H1 (cell line): ENCODE results near the gene TRPV2. TPM values are rescaled to one million over a fixed set of nuclear protein-coding genes. Genes with fewer than 3 reads are reported as not detected.
"Not testable (repeated sequence)": the region's sequence is repeated elsewhere in the genome, so short reads cannot be mapped to it uniquely, and the experiment has no call there.

ENCODE experiments used
- CTCF ChIA-PET: fragments of 300-600 bp; sonication (Branson Sonifier 250); formaldehyde crosslinking; loops from one replicate; lab custom pipeline; 2021; ENCODE audit not compliant: partially characterized antibody; lab: Charles Lee
- POLR2A ChIA-PET: fragments of 300-600 bp; sonication (Branson Sonifier 250); formaldehyde crosslinking; loops from one replicate; lab custom pipeline; 2021; ENCODE audit warnings: inconsistent platforms; ENCODE audit not compliant: partially characterized antibody; lab: Charles Lee
- DNase-seq, 2 experiments: peaks; one replicate each; pipeline versions ENCODE4 v3.0.0 to v3.0.0-alpha.2; 2010 to 2022; ENCODE audit warnings: low spot score in 2 of 2, low read depth in 1 of 2, mixed read lengths in 1 of 2
- FAIRE-seq: peaks from 2 replicates; lab custom pipeline; 2011; peaks lifted over from hg19 to GRCh38; lab: Jason Lieb, UNC
- H2AFZ ChIP-seq: 2 replicates; pipeline ENCODE4 v1.8.1; 2012; ENCODE audit warnings: low read length, inconsistent platforms
- H2AK5ac ChIP-seq: 2 replicates; pipeline ENCODE4 v1.6.1; 2013; ENCODE audit warnings: low read depth, low read length
- H2BK120ac ChIP-seq: replicated peaks from 2 replicates; pipeline ENCODE3; 2013; ENCODE audit warnings: low read depth, low read length, inconsistent platforms
- H2BK12ac ChIP-seq: 2 replicates; pipeline ENCODE4 v1.6.1; 2013; ENCODE audit warnings: low read depth, low read length
- H2BK15ac ChIP-seq: 2 replicates; pipeline ENCODE4 v1.6.1; 2013; ENCODE audit warnings: low read length
- H2BK20ac ChIP-seq: 2 replicates; pipeline ENCODE4 v1.6.1; 2013; ENCODE audit warnings: low read length
- H2BK5ac ChIP-seq: 2 replicates; pipeline ENCODE4 v1.6.1; 2013; ENCODE audit warnings: low read depth, low read length
- H3K14ac ChIP-seq: 2 replicates; pipeline ENCODE4 v1.6.1; 2013; ENCODE audit warnings: inconsistent platforms; ENCODE audit not compliant: insufficient read length
- H3K18ac ChIP-seq: 2 replicates; pipeline ENCODE4 v1.6.1; 2013; ENCODE audit warnings: low read length; ENCODE audit errors: extremely low read depth
- H3K23ac ChIP-seq: 2 replicates; pipeline ENCODE4 v1.6.1; 2013; ENCODE audit warnings: inconsistent platforms; ENCODE audit not compliant: insufficient read length
- H3K23me2 ChIP-seq: 2 replicates; pipeline ENCODE4 v1.6.1; 2013; ENCODE audit warnings: low read depth, low read length
- H3K27ac ChIP-seq: 2 replicates; pipeline ENCODE4 v1.6.1; 2011; ENCODE audit warnings: low read depth, low read length, inconsistent platforms
- H3K27me3 ChIP-seq, 4 experiments: replicated peaks in 1 of 4; 1 replicate in 1 of 4; 2 replicates in 3 of 4; pipeline versions ENCODE4 v1.6.1 to v1.8.1; 2011 to 2013; ENCODE audit warnings: low read length in 3 of 4, mild to moderate bottlenecking in 3 of 4, inconsistent platforms in 2 of 4, mixed read lengths in 2 of 4, moderate library complexity in 1 of 4; ENCODE audit not compliant: control insufficient read depth in 3 of 4, insufficient read depth in 3 of 4; ENCODE audit errors: extremely low read depth in 1 of 4
- H3K36me3 ChIP-seq, 4 experiments: 2 replicates each; pipeline versions ENCODE4 v1.6.1 to v1.8.1; 2011 to 2013; ENCODE audit warnings: mild to moderate bottlenecking in 4 of 4, low read length in 3 of 4, moderate library complexity in 2 of 4, control low read depth in 1 of 4, inconsistent platforms in 1 of 4; ENCODE audit not compliant: insufficient read depth in 4 of 4, control insufficient read depth in 2 of 4
- H3K4ac ChIP-seq: replicated peaks from 2 replicates; pipeline ENCODE3; 2013; ENCODE audit warnings: low read length, low read depth, mixed read lengths, inconsistent platforms; ENCODE audit not compliant: insufficient read length
- H3K4me1 ChIP-seq, 4 experiments: replicated peaks in 1 of 4; 1 replicate in 1 of 4; 2 replicates in 3 of 4; pipeline versions ENCODE4 v1.6.1 to v1.8.1; 2011 to 2013; ENCODE audit warnings: low read length in 3 of 4, inconsistent platforms in 2 of 4, mixed read lengths in 1 of 4; ENCODE audit not compliant: insufficient read depth in 4 of 4, control insufficient read depth in 3 of 4
- H3K4me2 ChIP-seq, 2 experiments: 2 replicates each; pipeline versions ENCODE4 v1.6.1 to v1.8.1; 2011 to 2013; ENCODE audit warnings: low read depth in 2 of 2, low read length in 2 of 2, control low read depth in 1 of 2, inconsistent platforms in 1 of 2, mild to moderate bottlenecking in 1 of 2; ENCODE audit not compliant: insufficient read depth in 1 of 2
- H3K4me3 ChIP-seq, 4 experiments: fragments of 200-600, 300-600 bp in 1 of 4; sonication (generic), shearing (Covaris generic), sonication (Bioruptor Twin) in 1 of 4; 2 replicates each; pipeline versions ENCODE4 v1.5.1 to v1.8.1; 2011 to 2016; ENCODE audit warnings: low read length in 4 of 4, low read depth in 3 of 4, control low read depth in 2 of 4, inconsistent platforms in 2 of 4, mild to moderate bottlenecking in 2 of 4, mixed read lengths in 1 of 4, moderate library complexity in 1 of 4; ENCODE audit not compliant: insufficient read depth in 2 of 4; ENCODE audit errors: extremely low read depth in 1 of 4
- H3K56ac ChIP-seq: replicated peaks from 2 replicates; pipeline ENCODE3; 2013; ENCODE audit warnings: low read depth, mild to moderate bottlenecking, mixed read lengths, low read length, inconsistent platforms; ENCODE audit not compliant: insufficient read length
- H3K79me1 ChIP-seq: 2 replicates; pipeline ENCODE4 v1.6.1; 2013; ENCODE audit warnings: low read depth, low read length, control low read depth
- H3K79me2 ChIP-seq, 2 experiments: 2 replicates each; pipeline versions ENCODE4 v1.6.1 to v1.8.1; 2012 to 2013; ENCODE audit warnings: low read length in 2 of 2, mild to moderate bottlenecking in 2 of 2, inconsistent platforms in 1 of 2; ENCODE audit not compliant: insufficient read depth in 2 of 2, control insufficient read depth in 1 of 2
- H3K9ac ChIP-seq, 4 experiments: replicated peaks in 1 of 4; 1 replicate in 1 of 4; 2 replicates in 3 of 4; pipeline versions ENCODE4 v1.6.1 to v1.8.1; 2011 to 2013; ENCODE audit warnings: low read depth in 3 of 4, low read length in 3 of 4, control low read depth in 2 of 4, mild to moderate bottlenecking in 2 of 4, moderate library complexity in 2 of 4, inconsistent platforms in 1 of 4; ENCODE audit errors: extremely low read depth in 1 of 4
- H3K9me3 ChIP-seq, 2 experiments: 2 replicates each; pipeline versions ENCODE4 v1.6.1 to v1.8.1; 2012 to 2013; ENCODE audit warnings: mild to moderate bottlenecking in 2 of 2, moderate library complexity in 2 of 2, control low read depth in 1 of 2, inconsistent platforms in 1 of 2, low read depth in 1 of 2, low read length in 1 of 2, mixed read lengths in 1 of 2; ENCODE audit not compliant: insufficient read depth in 2 of 2
- H4K20me1 ChIP-seq, 2 experiments: replicated peaks in 1 of 2; 2 replicates each; pipeline versions ENCODE3 to v1.8.1; 2011 to 2013; ENCODE audit warnings: inconsistent platforms in 2 of 2, low read length in 2 of 2, mild to moderate bottlenecking in 1 of 2; ENCODE audit not compliant: insufficient read depth in 2 of 2, control insufficient read depth in 1 of 2
- H4K5ac ChIP-seq: 2 replicates; pipeline ENCODE4 v1.6.1; 2013; ENCODE audit warnings: low read length, low read depth, mixed read lengths, inconsistent platforms; ENCODE audit not compliant: insufficient read length
- H4K8ac ChIP-seq: 2 replicates; pipeline ENCODE4 v1.8.0; 2013; ENCODE audit warnings: mild to moderate bottlenecking, moderate library complexity, low read length, inconsistent platforms; ENCODE audit not compliant: insufficient read depth; ENCODE audit errors: extremely low read depth
- H4K91ac ChIP-seq: replicated peaks from 2 replicates; pipeline ENCODE3; 2013; ENCODE audit warnings: low read length, mixed read lengths, inconsistent platforms; ENCODE audit not compliant: insufficient read length
- WGBS, 2 experiments: shearing (Covaris generic) in 1 of 2; methylation state at CpG; one replicate each; pipeline versions ENCODE4 v1.1.6 to v1.1.7; 2013 to 2015; ENCODE audit warnings: low lambda C conversion rate in 2 of 2, mixed read lengths in 2 of 2, inconsistent platforms in 1 of 2, low coverage in 1 of 2, missing lambda C conversion rate in 1 of 2; ENCODE audit not compliant: insufficient replicate concordance in 2 of 2, insufficient coverage in 1 of 2, insufficient read length in 1 of 2; ENCODE audit errors: extremely low coverage in 1 of 2, missing lambda C conversion rate in 1 of 2; 5-methylcytosine and 5-hydroxymethylcytosine counted together
- polyA plus RNA-seq, 7 experiments: library from polyadenylated mRNA; depleted of rRNA in 3 of 7; stranded (reverse) in 5 of 7; unstranded in 2 of 7; fragments of >200 nt in 5 of 7; fragments of 200-250 nt in 2 of 7; gene quantifications; 1 replicate in 5 of 7; 2 replicates in 1 of 7; 4 replicates in 1 of 7; pipeline versions ENCODE4 v1.2.1 to v1.2.3, GENCODE V29; 2011 to 2013; ENCODE audit warnings: missing spikeins in 2 of 7, mixed read lengths in 2 of 7
- total RNA-seq: library from RNA; stranded (reverse); fragmentation: NEBNext Ultra II Directional; extraction: Animal tissue kit (Norgen Biotek cat#: 25700); gene quantifications from 2 replicates; pipeline ENCODE4 v1.2.1, GENCODE V29; 2021
- TF ChIP-seq, protein P1 (sequence below): IDR thresholded peaks from 2 replicates; pipeline ENCODE4 v1.6.1; 2011; ENCODE audit warnings: low read length, improper control_type of control experiment

TRPV2 gene
- total and polyA plus RNA-seq, 2 of the 8 experiments (the other 6 are each of a cell fraction or from before 2014, with no cell fraction given): 1.7 to 2.1 TPM

DNA sequence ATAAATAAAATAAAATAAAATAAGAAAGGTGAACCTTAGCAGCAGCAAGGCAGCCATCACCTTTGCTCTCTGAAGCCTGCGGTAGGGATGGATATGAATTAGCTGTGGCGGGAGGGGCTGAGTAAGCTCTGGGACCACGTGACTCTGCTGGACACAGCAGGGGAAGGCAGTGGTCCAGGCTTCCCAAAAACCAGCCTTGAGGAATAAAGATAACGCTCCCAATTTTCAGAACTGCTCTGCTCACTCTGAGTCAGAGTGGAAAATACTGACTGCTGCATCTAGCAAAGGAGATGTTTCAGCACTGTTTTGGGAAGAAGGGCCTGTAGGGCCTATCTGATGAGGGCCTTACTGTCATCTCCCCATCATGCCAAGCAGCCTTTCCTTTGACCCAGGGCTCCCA, 19.5 kb upstream of the TRPV2 start:
- not testable (repeated sequence) for H3K27me3 ChIP-seq, H3K23ac ChIP-seq, H4K20me1 ChIP-seq, H2BK15ac ChIP-seq, H4K91ac ChIP-seq, H3K79me1 ChIP-seq, H3K23me2 ChIP-seq, H2BK5ac ChIP-seq, H3K14ac ChIP-seq, H3K56ac ChIP-seq, H2AK5ac ChIP-seq, H2BK120ac ChIP-seq, DNase-seq, H3K9ac ChIP-seq, H3K4ac ChIP-seq, H2AFZ ChIP-seq, H2BK12ac ChIP-seq, H4K5ac ChIP-seq, H3K79me2 ChIP-seq, H3K27ac ChIP-seq, H3K36me3 ChIP-seq, H3K4me3 ChIP-seq, H2BK20ac ChIP-seq, FAIRE-seq, H3K4me2 ChIP-seq, H3K4me1 ChIP-seq, H4K8ac ChIP-seq, H3K9me3 ChIP-seq, H3K18ac ChIP-seq
- TF ChIP-seq, protein P1, sequence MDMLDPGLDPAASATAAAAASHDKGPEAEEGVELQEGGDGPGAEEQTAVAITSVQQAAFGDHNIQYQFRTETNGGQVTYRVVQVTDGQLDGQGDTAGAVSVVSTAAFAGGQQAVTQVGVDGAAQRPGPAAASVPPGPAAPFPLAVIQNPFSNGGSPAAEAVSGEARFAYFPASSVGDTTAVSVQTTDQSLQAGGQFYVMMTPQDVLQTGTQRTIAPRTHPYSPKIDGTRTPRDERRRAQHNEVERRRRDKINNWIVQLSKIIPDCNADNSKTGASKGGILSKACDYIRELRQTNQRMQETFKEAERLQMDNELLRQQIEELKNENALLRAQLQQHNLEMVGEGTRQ: peak; percentile 25; the same call in 1 of the 2 replicates
- POLR2A ChIA-PET: interaction anchor here (1.1 to 4.2 kb wide), 3 partner anchors 12 to 48 kb away, joined by 4 to 12 read pairs (median 7); partner anchors contain the start of gene UBB
- CTCF ChIA-PET: interaction anchor here (0.6 to 2.3 kb wide), 4 partner anchors 8 to 32 kb away, joined by 4 to 10 read pairs (median 4); partner anchors contain the start of gene TRPV2
- 86% methylated on average over 4 of the region's 4 CpGs; no CpG with 5 or more reads in 1 of the 2 experiments for WGBS, 2 experiments
